GM19395 (cell line): ENCODE data around the gene SUMF1.
A peak's percentile ranks its signal among the peaks of the same experiment; 100 is the strongest.

Source experiments
- ATAC-seq: cut with Tn5 transposase; IDR thresholded peaks from one replicate; pipeline ENCODE4 v1.9.1; 2021; ENCODE audit warnings: mild to moderate bottlenecking, moderate library complexity; ENCODE audit not compliant: unreplicated experiment

The SUMF1 gene

DNA sequence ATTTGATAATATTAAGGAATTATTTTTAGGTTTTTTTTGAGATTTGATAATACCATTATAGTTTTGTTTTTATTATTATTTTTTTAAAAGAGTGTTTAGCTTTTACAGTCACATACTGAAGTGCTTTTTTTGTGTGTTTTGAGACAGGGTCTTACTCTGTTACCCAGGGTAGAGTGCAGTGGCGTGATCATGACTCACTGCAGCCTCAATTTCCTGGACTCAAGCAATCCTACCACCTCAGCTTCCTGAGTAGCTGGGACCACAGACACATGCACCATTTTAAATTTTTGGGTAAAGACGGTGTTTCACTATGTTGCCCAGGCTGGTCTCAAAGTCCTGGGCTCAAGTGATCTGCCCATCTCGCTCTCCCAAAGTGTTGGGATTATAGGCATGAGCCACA is 73.0 kb downstream of the SUMF1 start:
- no peak for ATAC-seq

DNA sequence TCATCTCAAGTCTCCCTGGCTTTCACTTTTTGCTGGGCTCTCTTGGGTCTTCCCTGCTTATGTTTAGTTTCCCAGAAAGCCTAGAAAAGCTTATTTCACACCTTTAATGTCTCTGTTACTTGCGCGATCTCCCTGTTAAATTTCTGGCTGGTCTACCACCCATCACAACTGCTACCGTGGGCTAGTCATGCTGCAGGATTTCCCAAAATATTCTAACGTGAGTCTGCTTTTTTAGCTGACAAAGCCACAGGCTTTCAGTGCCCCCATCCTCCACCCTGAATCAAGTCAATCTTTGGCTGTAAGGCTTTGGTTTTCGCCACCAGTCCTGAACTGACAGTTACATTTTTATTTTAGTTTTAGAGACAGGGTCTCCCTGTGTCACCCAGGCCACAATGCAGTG is 74.1 kb downstream of the SUMF1 start:
- no peak for ATAC-seq

DNA sequence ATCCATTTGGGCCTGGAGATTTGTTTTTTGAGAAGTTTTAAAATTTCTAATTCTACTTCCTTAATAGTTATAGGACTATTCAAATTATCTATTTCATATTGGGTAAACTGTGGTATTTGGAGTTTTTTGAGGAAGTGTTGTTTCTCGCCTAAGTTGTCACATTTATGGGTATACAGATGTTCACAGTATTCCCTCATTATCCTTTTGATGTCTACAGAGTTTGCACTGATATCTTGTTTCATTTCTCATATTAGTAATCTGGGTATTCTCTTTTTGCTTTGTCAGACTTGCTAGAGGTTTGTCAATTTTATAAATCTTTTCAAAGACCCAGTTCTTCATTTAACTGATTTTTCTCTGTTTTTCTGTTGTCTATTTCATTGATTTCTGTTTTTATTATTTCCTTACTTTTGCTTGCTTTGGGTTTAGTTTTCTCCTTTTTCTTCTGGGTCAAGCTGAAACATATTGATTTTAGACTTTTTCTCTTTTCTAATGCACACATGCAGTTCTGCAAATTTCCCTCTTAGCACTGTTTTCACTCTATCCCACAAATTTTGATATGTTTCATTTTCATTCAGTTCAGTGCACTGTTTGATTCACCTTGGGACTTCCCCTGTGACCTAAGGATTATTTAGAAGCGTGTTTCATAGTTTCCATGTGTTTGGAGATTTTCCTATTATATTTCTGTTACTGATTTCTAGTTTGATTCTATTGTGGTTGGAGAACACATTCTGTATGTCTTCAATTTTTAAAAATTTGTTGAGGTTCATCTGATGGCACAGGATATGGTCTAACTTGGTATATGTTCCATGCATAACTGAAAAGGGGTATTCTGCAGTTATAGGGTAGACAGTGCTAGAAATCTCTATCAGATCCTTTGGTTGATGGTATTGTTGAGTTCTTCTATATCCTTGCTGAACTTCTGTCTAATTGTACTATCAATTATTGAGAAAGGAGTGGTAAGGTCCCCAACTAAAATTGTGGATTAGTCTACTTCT is 79.6 kb downstream of the SUMF1 start:
- peak; percentile 89 for ATAC-seq

DNA sequence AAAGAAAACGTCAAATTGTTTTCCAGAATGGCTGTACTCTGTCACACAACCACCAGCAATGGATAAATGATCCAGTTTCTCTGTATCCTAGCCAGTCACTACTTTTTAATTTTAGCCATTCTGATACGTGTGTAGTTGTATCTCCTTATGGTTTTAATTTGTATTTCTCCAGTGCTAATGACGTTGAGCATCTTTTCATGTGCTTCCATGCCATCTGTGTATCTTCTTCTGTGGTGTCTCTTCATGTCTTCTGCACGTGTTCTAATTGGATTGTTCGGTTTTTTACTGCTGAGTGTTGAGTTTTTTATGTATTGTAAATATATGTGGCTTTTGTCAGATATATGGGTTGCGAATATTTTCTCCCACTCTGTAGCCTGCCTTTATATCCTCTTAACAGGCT is 81.9 kb downstream of the SUMF1 start:
- ATAC-seq, result no peak

DNA sequence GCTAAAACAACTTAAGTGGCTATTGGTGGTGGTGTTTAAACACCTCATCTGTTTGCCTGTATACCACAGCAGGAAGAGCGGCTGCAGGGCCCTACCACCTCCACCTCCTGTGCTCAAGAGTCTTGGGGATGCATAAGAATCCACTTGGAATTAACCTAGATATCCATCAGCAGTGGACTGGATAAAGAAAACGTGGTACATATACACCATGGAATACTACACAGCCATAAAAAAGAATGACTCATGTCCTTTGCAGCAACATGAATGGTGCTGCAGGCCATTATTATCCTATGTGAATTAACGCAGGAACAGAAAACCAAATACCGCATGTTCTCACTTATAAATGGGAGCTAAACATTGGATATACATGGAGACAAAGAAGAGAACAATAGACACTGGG is 87.1 kb downstream of the SUMF1 start:
- no peak for ATAC-seq

DNA sequence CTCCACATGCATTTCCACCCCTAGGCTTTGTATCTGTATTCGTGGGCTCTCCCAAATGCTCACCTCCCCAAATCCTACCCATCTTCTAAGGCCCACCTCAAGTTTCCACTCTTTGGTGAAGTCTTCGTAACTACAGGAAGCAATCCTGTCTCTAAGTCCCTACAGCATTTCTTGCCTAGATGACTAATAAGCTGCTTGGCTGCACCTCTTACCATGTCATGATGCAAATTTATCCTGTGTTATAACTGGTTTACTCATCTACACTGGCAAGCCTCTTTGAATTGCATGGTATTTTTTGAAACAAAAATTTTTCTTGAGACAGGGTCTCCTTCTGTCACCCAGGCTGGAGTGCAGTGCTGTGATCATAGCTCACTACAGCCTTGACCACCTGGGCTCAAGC is 90.6 kb downstream of the SUMF1 start:
- ATAC-seq, result no peak

DNA sequence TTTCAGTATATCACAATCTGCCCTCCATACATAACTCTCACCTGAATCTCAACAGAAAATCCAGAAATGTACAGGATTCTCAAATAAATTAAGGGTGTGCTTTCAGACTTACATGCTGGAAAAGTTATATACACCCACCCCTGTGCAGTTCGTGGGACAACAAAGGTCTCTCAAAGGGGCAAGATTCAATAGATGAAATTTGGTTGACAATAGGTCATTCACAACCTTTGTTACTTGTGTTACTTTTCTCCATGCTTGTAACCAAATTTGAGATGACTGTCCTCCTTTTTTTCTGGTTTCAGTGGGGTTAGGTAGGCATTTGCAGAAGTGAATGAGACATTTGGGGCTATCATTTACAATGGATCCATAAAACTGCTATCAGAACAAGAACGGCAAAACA is 91.2 kb downstream of the SUMF1 start:
- no peak for ATAC-seq

DNA sequence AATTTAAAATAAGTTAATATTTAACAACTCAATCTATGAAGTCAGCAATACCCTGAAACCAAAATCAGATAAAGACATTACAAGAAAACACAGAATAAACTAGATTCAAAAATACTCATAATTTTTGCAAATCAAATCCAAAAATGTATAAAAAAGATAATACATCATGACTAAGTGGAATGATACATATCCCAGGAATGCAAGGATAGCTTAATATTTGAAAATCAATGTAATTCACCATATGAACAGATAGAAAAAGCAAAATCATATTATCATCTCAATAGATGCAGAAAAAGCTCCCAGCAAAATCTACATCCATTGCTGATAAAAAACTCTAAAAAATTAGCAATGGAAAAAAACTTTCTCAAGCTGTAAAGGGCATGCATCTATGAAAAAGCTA is 93.4 kb downstream of the SUMF1 start:
- ATAC-seq, result no peak

DNA sequence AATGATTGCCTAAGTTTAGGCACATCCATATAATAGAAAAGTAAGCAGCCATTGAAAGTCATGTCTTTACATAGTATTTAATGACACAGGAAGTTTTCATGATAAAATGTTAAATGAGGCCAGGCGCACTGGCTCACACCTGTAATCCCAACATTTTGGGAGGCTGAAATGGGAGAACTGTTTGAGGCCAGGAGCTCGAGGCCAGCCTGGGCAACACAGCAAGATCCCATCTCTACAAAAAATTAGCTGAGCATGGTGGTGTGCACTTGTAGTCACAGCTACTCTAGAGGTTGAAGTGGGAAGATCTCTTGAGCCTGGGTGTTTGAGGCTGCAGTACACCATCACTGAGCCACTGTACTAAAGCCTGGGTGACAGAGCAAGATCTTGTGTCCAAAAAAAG is 104.5 kb downstream of the SUMF1 start:
- no peak for ATAC-seq

DNA sequence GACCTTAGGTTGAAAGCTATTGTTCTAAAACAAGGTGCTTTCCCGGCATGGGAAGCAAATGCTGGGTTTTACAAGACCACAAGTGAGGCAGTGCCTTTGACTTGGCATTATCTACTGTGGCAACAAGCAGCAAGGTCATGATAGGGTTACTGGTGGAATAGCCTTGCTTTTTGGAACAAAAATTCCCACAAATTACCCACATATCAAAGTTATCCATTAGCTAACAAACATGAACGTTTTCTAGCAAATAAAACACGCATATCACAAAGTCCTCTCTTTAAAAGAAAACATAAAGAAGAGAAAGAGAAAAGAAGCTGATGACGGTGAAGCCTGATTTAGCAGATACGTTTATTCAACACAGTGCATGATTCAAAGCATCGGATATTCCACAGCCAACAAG is 106.3 kb downstream of the SUMF1 start:
- ATAC-seq, result no peak

DNA sequence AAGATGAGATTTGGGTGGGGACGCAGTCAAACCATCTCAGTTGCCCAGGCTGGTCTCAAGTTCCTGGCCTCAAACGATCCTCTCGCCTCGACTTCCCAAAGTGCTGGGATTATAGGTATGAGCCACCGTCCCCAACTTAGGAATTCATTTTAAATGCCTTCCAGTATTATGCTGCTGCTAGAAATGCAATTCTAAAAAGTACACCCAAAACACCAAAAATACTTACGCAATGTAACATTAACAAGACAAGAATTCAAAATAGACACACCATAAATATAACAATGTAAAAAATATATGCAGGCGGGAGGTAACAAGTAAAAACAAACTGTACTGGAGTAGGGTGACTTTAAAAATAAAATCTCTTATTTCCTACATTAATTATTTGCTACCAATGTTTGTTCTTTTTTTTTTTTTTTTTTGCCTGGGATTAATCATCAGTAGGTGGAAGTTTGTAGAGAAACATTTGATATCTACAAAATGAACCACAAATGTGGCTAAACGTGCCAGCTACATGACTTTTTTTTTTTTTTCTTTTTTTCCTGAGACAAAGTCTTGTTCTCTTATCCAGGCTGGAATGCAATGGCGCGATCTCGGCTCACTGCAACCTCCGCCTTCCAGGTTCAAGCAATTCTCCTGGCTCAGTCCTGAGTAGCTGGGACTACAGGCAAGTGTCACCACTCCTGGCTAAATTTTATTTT is 107.1 kb downstream of the SUMF1 start:
- no peak for ATAC-seq

DNA sequence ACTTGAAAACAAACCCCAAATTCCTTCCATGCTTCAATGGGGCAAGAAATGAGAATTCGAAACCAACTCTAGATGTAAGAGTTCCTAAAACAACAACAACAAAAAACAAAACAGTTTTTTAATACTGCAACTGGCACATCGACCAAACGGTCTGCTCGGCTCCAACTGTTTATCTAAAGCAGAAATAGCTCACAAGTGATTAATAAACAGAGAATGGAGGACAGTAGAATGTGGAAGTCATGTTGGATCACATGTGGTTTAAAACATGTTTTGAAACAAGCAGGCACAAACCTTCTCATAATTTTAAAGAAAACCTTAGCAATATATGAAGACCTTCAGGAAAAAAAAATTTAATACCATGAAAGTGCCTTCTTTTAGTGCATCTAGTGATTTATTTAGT is 108.8 kb downstream of the SUMF1 start:
- ATAC-seq, result no peak

DNA sequence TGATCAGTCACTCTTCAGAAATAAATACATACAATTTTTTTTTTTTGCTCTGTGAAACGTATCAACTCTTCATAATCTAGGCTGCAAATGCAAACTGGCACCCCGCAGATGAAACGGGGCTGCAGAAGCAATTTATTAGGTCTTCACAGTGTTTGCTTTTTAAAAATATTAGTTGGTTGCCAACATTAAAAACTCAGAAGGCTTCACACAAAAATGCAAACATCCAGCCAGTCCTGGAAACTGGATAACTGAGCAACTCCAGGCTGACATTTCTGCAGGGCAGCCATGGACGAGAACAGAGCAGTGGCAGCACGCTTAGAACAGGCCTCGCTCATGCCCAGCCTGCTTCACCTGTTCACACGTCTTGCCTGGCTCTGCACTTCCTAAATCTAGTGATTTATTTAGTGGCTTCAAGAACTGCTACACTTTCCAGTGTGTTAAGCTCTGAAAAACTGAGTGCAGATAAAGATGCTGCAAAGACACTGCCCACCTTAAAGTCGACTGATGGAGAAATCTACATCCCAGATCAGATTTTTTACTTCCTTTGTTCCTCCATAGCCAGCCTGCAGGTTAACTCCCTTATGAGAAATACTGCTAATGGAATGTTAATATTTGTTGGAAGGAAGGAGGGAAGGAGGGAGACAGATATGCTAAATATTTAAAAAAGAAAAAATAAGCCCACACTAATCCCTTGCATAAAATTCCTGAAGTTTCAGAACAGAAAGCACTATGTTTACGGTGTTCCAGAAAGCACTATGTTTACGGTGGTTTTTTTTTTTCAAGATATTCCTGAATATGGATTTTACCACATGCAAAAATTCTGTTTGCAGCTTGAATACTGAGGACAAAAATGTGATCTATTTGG is 110.3 kb downstream of the SUMF1 start:
- no peak for ATAC-seq

DNA sequence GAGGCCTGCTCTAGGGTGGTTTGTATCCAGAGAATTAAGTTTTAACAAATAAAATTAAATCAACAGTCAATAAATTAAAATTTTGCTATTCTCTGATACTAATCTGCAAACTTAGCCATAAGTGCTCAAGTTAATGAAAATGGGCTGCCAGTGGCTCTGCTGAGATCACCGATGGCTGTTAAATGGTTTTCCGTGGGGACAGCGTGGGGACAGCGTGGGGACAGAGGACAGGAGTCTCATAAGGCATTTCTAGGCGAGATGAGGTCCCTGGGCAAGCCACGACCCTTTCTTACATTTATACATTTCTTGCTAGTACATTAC is 110.9 kb downstream of the SUMF1 start:
- ATAC-seq, result no peak

DNA sequence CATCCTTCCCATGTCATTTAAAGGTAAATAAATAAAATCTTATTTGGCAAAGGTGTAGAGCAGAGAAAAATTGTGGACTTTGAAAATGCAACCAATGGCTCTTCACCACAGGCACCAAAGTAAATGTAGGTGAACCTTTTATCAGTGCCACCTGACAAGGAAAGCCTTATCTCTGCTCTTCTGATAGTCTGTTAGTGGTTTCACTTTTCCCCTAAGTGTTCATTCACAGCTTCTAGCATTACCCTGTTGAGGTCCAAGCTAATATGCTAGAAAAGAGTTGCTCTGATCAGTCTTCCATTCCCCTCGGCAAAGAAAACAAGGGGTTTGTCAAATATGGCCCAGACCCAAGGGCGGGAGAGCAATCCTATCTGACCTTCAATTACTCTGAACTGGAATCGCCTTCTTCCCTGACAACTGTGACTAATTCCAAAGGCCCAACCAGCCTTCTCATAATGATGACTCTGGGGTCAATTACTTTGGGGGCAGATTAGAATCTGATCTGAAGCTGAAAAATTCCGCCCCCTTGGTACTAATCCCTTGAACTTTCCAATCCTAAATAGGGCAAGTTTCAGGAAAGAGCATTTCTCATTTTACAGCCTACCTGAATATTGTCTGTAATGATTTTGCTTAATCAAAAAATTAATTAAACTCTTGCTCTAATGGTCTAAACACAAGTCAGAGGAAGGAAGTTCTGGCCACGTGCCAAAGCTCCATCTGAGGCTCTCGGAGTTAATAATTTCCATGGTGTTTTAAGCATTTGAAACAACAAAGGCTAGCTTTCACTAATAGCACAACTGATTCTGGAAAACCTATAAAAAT is 111.5 kb downstream of the SUMF1 start:
- ATAC-seq, result no peak

DNA sequence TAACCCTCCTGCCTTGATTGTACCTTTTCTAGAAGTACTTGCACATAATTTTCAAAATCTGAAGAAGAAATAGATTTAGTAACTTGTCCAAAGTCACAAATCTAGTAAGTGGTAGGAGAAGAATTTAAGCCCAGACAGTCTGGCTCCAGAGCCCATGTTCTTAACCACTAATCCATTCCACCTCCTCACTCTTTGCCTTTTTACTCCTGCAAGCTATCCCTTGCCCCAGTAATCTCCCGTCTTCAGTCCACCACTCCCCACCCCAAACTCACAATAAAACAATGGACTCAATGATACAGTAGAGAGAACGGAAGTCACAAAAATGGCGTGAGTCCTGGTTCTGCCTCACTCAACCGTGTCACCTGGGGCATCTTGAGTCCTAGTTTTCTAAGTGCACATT is 115.2 kb downstream of the SUMF1 start:
- ATAC-seq, result no peak

DNA sequence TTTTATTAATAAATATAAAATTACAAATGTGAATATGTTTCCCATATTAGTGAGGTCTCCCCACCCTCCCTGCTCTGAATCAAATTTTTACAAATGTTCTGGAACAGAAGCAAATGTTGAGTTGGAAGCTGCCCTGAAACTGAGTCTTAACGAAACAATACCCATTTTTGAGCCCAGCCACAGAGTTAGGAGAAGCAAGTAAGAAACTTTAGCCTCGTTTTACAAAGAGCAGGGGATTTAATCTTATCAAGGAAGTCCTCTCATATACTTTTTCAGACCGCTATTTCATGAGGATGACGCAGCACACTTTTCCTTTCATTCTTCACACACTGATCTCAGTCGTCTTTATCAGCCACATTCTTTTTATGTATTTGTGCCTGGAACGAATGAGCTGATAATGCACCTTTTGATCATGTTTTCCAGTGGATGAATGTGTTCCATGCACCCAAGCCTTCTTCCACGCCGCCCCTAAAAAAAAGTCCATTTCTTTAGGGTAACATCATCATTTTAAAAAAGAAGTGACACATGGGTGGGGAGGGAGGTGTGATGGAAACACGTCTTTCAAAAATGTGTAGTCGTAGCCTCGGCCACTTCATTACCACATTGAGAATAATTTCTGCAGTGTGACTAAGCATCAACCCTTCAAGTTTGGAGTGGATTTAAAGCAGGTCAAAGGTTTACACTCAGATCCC is 115.8 kb downstream of the SUMF1 start:
- peak; percentile 62 for ATAC-seq

DNA sequence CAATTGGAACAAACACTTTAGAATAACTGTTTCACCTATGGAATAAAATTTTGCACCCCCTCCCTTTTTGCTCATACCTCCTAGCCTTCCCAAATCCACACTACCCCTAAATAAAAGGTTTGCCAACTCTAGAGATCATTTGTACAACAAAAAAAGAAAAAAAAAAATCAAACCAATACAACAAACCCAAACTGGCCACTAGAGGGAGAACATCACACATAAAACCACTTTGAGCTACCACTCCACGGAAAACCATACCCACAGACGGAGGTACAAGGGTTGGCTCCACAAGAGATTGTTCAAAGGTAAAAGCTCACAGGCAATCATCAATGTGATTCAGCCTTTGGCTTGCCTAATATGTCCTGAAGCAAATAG is 116.3 kb downstream of the SUMF1 start:
- ATAC-seq, result peak; percentile 93

DNA sequence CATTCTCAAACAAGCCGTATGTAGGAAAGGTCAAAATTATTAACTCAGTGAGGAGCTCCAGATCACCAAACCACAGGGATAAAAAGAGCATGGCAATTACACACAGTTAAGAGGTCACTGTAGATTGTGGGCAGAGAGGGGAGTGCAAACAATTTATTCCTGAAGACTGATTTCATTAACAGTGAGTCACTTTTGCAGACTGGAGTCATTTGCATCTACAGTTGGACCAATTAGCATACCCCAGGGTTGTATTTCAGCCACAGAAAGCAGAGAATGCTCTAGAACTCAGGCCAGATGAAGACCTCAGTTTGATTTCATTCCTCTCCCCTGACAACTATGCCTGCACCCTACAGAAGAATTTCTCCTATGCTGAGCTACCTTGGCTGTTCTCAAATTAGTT is 123.8 kb downstream of the SUMF1 start:
- ATAC-seq, result no peak

DNA sequence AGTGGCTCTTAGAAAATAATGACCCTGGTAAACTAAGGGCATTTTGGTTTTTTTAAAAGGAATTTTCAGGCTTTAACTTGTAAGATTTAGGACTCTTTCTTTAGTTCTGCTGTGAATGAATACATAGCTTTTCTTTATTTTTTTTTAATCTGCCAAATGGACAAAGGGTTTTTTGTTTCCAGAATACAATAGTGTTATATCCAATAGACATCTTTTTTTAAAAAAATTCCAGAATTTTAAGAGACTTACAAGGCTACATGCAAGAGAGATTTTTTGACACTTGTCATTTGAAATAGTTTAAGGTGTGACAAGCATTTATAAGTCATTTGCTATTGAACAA is 125.8 kb downstream of the SUMF1 start:
- no peak for ATAC-seq
